HepG2 (cell line): Measurements from ENCODE around the gene GOLGA6D. TPM values are rescaled to one million over a fixed set of nuclear protein-coding genes. Genes with fewer than 3 reads are reported as not detected.

Experiments used
- FOXK2 ChIP-seq: fragments of 450-650 bp; IDR thresholded peaks from 2 replicates; pipeline ENCODE4 v1.6.1; 2016
- MXI1 ChIP-seq: IDR thresholded peaks from 3 replicates; pipeline ENCODE4 v1.6.1; 2012; ENCODE audit warnings: low read depth, low read length, inconsistent platforms, borderline replicate concordance
- STAT6 ChIP-seq: sonication (generic); formaldehyde crosslinking; IDR thresholded peaks from 2 replicates; pipeline ENCODE4 v1.4.0; 2020; ENCODE audit warnings: missing genetic modification reagents, mild to moderate bottlenecking, borderline replicate concordance
- TCF7L2 ChIP-seq: IDR thresholded peaks from 2 replicates; pipeline ENCODE4 v1.6.1; 2011; ENCODE audit warnings: mild to moderate bottlenecking, low read depth, low read length, moderate library complexity
- ZNF275 ChIP-seq: sonication (generic); formaldehyde crosslinking; IDR thresholded peaks from 2 replicates; pipeline ENCODE4 v1.8.0; 2022; ENCODE audit warnings: missing genetic modification reagents, mild to moderate bottlenecking, inconsistent platforms, borderline replicate concordance
- ZXDC ChIP-seq: sonication (generic); formaldehyde crosslinking; IDR thresholded peaks from 2 replicates; pipeline ENCODE4 v1.5.0; 2020; ENCODE audit warnings: mild to moderate bottlenecking, missing genetic modification reagents
- polyA plus RNA-seq, 8 experiments: library from polyadenylated mRNA; depleted of rRNA in 3 of 8; stranded (reverse) in 7 of 8; unstranded in 1 of 8; fragments of >200 nt; fragmentation: Illumina TruSeq in 4 of 8; extraction: Trizol in 4 of 8; gene quantifications; 2 replicates each; pipeline versions ENCODE4 v1.2.1 to v1.2.3, GENCODE V29; 2011 to 2016; ENCODE audit warnings: low read depth in 4 of 8, missing spikeins in 1 of 8, mixed read lengths in 1 of 8; ENCODE audit not compliant: insufficient read depth in 1 of 8
- total RNA-seq, 5 experiments: library from RNA; depleted of rRNA; stranded (reverse); fragments of >200 nt; fragmentation: Illumina TruSeq; extraction: Trizol; gene quantifications; 2 replicates each; pipeline ENCODE4 v1.2.3, GENCODE V29; 2016; ENCODE audit warnings: low read depth in 1 of 5

GOLGA6D gene
- total and polyA plus RNA-seq, 2 of the 13 experiments (the other 11 are each of a cell fraction or from before 2014, with no cell fraction given) = 0.04 TPM; not detected in 1

- no peak for TF ChIP-seq ZXDC (CRISPR knock-in tag)
- TF ChIP-seq FOXK2 = no peak
- TF ChIP-seq STAT6 = no peak
- no peak for TF ChIP-seq TCF7L2
- no peak for TF ChIP-seq MXI1
- TF ChIP-seq ZNF275 (CRISPR knock-in tag) = no peak
- TF ChIP-seq, all 625 proteins: peak for 0
Observed at GRCh38 chr15:75234191-75234810, 48.3 kb upstream of the GOLGA6D start (continued).
